ENCODE data around the gene PRL. TPM values are rescaled to one million over a fixed set of nuclear protein-coding genes. Genes with fewer than 3 reads are reported as not detected.
A peak's percentile ranks its signal among the peaks of the same experiment; 100 is the strongest.

PRL gene
- total and polyA plus RNA-seq, 4 donors = 0.17 to 0.18 TPM; not detected in 2

GRCh38 chr6:22302838-22303237 lies 6.0 kb upstream of the PRL start:
- no peak for TF ChIP-seq CTCF (IDR thresholded peaks at IDR 0.05; ENCODE audit: control extremely low read depth, extremely low read depth)
- no peak overlapping the region for H3K27ac ChIP-seq (ENCODE audit: low read depth in 1 of 2, low read length in 1 of 2)
- no peaks in the 10 kb centered on the region for H3K36me3 ChIP-seq (ENCODE audit: control insufficient read depth in 4 of 4, insufficient read depth in 4 of 4, low read length in 4 of 4)
- H3K9me3 ChIP-seq (ENCODE audit: control insufficient read depth in 4 of 4, insufficient read depth in 3 of 4, low read length in 3 of 4) = no peaks in the 10 kb centered on the region
- no peak overlapping the region for H3K9ac ChIP-seq (ENCODE audit: insufficient read depth in 1 of 2, low read length in 2 of 2)
- H3K4me1 ChIP-seq (ENCODE audit: control insufficient read depth in 5 of 5, insufficient read depth in 5 of 5, low read length in 5 of 5) = peaks cover 0 to 3% (median 0%) of the 10 kb centered on the region in 5 donors
- no peaks in the 10 kb centered on the region for H3K27me3 ChIP-seq (ENCODE audit: control insufficient read depth in 3 of 3, insufficient read depth in 3 of 3, low read length in 2 of 3)
- DNase-seq = no peak
- WGBS, 2 donors = 15 to 38% methylated on average over 1 of the region's 1 CpG
- no peak overlapping the region for H3K4me3 ChIP-seq
- ATAC-seq (ENCODE audit: insufficient read depth, low FRiP score) = no peak

GRCh38 chr6:22300273-22300998 lies 3.6 kb upstream of the PRL start:
- ATAC-seq (ENCODE audit: insufficient read depth, low FRiP score) = no peak
- Histone ChIP-seq H3K9me3 (ENCODE audit: control insufficient read depth in 4 of 4, insufficient read depth in 3 of 4, low read length in 3 of 4) (no peaks in the 10 kb centered on the region), H3K27ac (ENCODE audit: low read depth in 1 of 2, low read length in 1 of 2) (no peak overlapping the region), H3K27me3 (ENCODE audit: control insufficient read depth in 3 of 3, insufficient read depth in 3 of 3, low read length in 2 of 3) (no peaks in the 10 kb centered on the region), H3K4me1 (ENCODE audit: control insufficient read depth in 5 of 5, insufficient read depth in 5 of 5, low read length in 5 of 5) (peaks cover 0 to 3% (median 0%) of the 10 kb centered on the region in 5 donors), H3K36me3 (ENCODE audit: control insufficient read depth in 4 of 4, insufficient read depth in 4 of 4, low read length in 4 of 4) (no peaks in the 10 kb centered on the region), H3K9ac (ENCODE audit: insufficient read depth in 1 of 2, low read length in 2 of 2) (no peak overlapping the region), H3K4me3 (no peak overlapping the region)
- 83 to 90% methylated on average over 4 of the region's 4 CpGs for WGBS, 2 donors
- TF ChIP-seq CTCF (IDR thresholded peaks at IDR 0.05; ENCODE audit: control extremely low read depth, extremely low read depth) = no peak
- peak in 2 of 3 donors; percentile 50 to 58 for DNase-seq

DNA sequence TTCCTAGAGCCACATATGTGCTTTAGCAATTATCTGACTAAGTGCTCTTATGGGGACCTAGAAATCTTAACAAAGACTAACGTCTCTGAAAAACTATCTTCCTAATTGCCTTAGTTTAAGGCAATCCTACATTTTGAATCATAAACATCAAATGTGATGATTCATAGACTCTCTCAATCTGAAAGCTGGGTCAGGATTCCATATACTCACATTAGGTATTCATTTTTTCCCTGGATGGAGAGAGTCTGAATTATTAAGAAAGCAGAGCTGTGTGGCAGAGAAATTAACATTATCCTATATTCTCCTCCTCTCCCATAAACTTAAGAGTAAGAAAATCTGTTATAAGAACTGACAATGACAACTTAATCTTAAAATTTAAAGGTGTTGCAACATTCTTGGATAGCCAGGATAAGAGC lies 1.6 kb upstream of the PRL start:
- no peak for TF ChIP-seq CTCF (IDR thresholded peaks at IDR 0.05; ENCODE audit: control extremely low read depth, extremely low read depth)
- 82 to 98% methylated on average over 1 of the region's 1 CpG for WGBS, 2 donors

More for the DNA sequence above, 1.6 kb upstream of the PRL start:
- DNase-seq (no peak), ATAC-seq (ENCODE audit: insufficient read depth, low FRiP score) (no peak)
- Histone ChIP-seq H3K9me3 (ENCODE audit: control insufficient read depth in 4 of 4, insufficient read depth in 3 of 4, low read length in 3 of 4) (no peaks in the 10 kb centered on the region), H3K36me3 (ENCODE audit: control insufficient read depth in 4 of 4, insufficient read depth in 4 of 4, low read length in 4 of 4) (no peaks in the 10 kb centered on the region), H3K27ac (ENCODE audit: low read depth in 1 of 2, low read length in 1 of 2) (no peak overlapping the region), H3K27me3 (ENCODE audit: control insufficient read depth in 3 of 3, insufficient read depth in 3 of 3, low read length in 2 of 3) (no peaks in the 10 kb centered on the region), H3K4me3 (no peak overlapping the region), H3K4me1 (ENCODE audit: control insufficient read depth in 5 of 5, insufficient read depth in 5 of 5, low read length in 5 of 5) (peaks cover 0 to 5% (median 0%) of the 10 kb centered on the region in 5 donors), H3K9ac (ENCODE audit: insufficient read depth in 1 of 2, low read length in 2 of 2) (no peak overlapping the region)
